ENCODE measurements around the gene CCDC150. TPM values are rescaled to one million over a fixed set of nuclear protein-coding genes. Genes with fewer than 3 reads are reported as not detected.

Gene CCDC150
- total RNA-seq, 1 experiment from 2014 or later = 13.1 TPM

DNA sequence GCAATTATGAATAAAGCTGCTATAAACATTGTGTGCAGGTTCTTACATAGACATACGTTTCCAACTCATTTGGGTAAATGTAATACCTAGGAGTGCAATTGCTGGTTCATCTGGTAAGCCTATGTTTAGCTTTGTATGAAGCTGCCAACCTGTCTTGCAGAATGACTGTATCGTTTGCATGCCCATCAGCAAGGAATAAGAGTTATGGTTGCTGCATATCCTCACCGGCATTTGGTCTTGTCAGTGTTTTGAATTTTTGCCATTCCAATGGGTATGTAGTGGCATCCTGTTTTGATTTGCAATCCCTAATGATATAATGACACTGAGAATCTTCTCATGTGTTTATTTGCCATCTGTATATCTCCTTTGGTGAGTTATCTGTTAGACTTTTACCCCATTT is 20.7 kb downstream of the CCDC150 start:
- Histone ChIP-seq H3K79me2 (ENCODE audit: low read length) (no peaks in the 10 kb centered on the region), H3K4me1 (ENCODE audit: insufficient read depth, low read length) (no peaks in the 10 kb centered on the region), H3K4me3 (ENCODE audit: low read length) (no peak overlapping the region), H3K27me3 (ENCODE audit: low read length) (no peaks in the 10 kb centered on the region), H4K20me1 (ENCODE audit: low read length) (no peaks in the 10 kb centered on the region), H3K9me3 (ENCODE audit: low read length) (no peaks in the 10 kb centered on the region), H3K27ac (ENCODE audit: low read length) (no peak overlapping the region), H3K4me2 (ENCODE audit: low read length) (no peak overlapping the region), H3F3A (ENCODE audit: low read length, unreplicated experiment) (no peaks in the 10 kb centered on the region), H2AFZ (ENCODE audit: low read length) (no peak overlapping the region), H3K9ac (ENCODE audit: low read length) (no peak overlapping the region), H3K9me2 (replicated peaks; ENCODE audit: low read length) (no peaks in the 10 kb centered on the region), H3K36me3 (ENCODE audit: low read depth, low read length) (0 out of 2 replicates have a peak, but pooled peaks cover 4% of the 10 kb centered on the region)
- intact Hi-C loops (cut with micrococcal nuclease) = no loop called here
- BruUV-seq (replicated peaks) = no TSS peak
- TF ChIP-seq EZH2 (IDR thresholded peaks at IDR 0.05; ENCODE audit: low read length, unreplicated experiment) (no peak), CTCF (conservative IDR thresholded peaks at IDR 0.05; ENCODE audit: low read depth, low read length) (no peak), EZH2phosphoT487 (IDR thresholded peaks at IDR 0.05; ENCODE audit: borderline replicate concordance, low read length) (no peak)
- no peak for ATAC-seq
- no peak for DNase-seq
- CTCF ChIA-PET = no interaction called here
- POLR2A ChIA-PET (ENCODE audit: unreplicated experiment) = no interaction called here

GRCh38 chr2:196670342-196670741 is 30.8 kb downstream of the CCDC150 start:
- H3K4me3 ChIP-seq (ENCODE audit: low read length) = no peak overlapping the region
- CTCF ChIA-PET = interaction anchor here (0.6 kb wide), 1 partner anchor 51 kb away, joined by 3 read pairs; no protein-coding TSS in a partner anchor
- ATAC-seq (no peak), DNase-seq (no peak)
- BruUV-seq (replicated peaks) = no TSS peak
- H3K79me2 ChIP-seq (ENCODE audit: low read length) = no peaks in the 10 kb centered on the region
- H3K36me3 ChIP-seq (ENCODE audit: low read depth, low read length) = 0 out of 2 replicates have a peak, but pooled peaks cover 2% of the 10 kb centered on the region
- H4K20me1 ChIP-seq (ENCODE audit: low read length) = no peaks in the 10 kb centered on the region
- no peak overlapping the region for H3K4me2 ChIP-seq (ENCODE audit: low read length)
- H3K27me3 ChIP-seq (ENCODE audit: low read length) = no peaks in the 10 kb centered on the region
- H2AFZ ChIP-seq (ENCODE audit: low read length) = no peak overlapping the region
- intact Hi-C loops (cut with micrococcal nuclease) = no loop called here
- no peaks in the 10 kb centered on the region for H3F3A ChIP-seq (ENCODE audit: low read length, unreplicated experiment)
- no peak overlapping the region for H3K9ac ChIP-seq (ENCODE audit: low read length)
- no peak for TF ChIP-seq EZH2phosphoT487 (IDR thresholded peaks at IDR 0.05; ENCODE audit: borderline replicate concordance, low read length)
- TF ChIP-seq EZH2 (IDR thresholded peaks at IDR 0.05; ENCODE audit: low read length, unreplicated experiment) = no peak
- TF ChIP-seq CTCF (conservative IDR thresholded peaks at IDR 0.05; ENCODE audit: low read depth, low read length) = no peak
- H3K9me3 ChIP-seq (ENCODE audit: low read length) = no peaks in the 10 kb centered on the region
- POLR2A ChIA-PET (ENCODE audit: unreplicated experiment) = no interaction called here
- no peaks in the 10 kb centered on the region for H3K4me1 ChIP-seq (ENCODE audit: insufficient read depth, low read length)
- H3K9me2 ChIP-seq (replicated peaks; ENCODE audit: low read length) = no peaks in the 10 kb centered on the region
- no peak overlapping the region for H3K27ac ChIP-seq (ENCODE audit: low read length)

DNA sequence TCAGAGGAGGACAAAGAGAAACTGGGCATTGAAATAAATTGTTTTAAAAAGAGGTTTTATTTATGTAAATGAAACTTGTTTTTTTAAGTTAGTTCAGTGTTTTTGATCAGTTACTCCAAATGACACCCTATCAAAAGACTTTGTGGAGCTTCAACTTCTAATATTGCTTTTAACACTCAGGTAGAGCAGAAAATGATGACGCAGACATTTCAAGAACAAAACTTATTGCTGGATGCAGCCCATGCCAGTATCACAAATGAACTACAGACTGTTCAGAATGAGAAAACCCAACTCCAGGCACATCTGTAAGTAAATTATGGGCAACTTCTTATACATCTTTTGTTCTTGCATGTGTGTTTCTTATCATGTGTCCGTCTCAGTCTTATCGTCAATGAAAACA is 36.4 kb downstream of the CCDC150 start:
- H3K27ac ChIP-seq (ENCODE audit: low read length) = no peak overlapping the region
- H3K9me3 ChIP-seq (ENCODE audit: low read length) = no peaks in the 10 kb centered on the region
- H3F3A ChIP-seq (ENCODE audit: low read length, unreplicated experiment) = no peaks in the 10 kb centered on the region
- H3K79me2 ChIP-seq (ENCODE audit: low read length) = no peaks in the 10 kb centered on the region
- no peak for ATAC-seq
- no peak overlapping the region for H3K4me3 ChIP-seq (ENCODE audit: low read length)
- intact Hi-C loops (cut with micrococcal nuclease) = no loop called here
- no peaks in the 10 kb centered on the region for H3K27me3 ChIP-seq (ENCODE audit: low read length)
- TF ChIP-seq CTCF (conservative IDR thresholded peaks at IDR 0.05; ENCODE audit: low read depth, low read length) (no peak), EZH2 (IDR thresholded peaks at IDR 0.05; ENCODE audit: low read length, unreplicated experiment) (no peak), EZH2phosphoT487 (IDR thresholded peaks at IDR 0.05; ENCODE audit: borderline replicate concordance, low read length) (no peak)
- H2AFZ ChIP-seq (ENCODE audit: low read length) = no peak overlapping the region
- ChIA-PET CTCF (no interaction called here), POLR2A (ENCODE audit: unreplicated experiment) (no interaction called here)
- H3K9ac ChIP-seq (ENCODE audit: low read length) = no peak overlapping the region
- H3K4me1 ChIP-seq (ENCODE audit: insufficient read depth, low read length) = no peaks in the 10 kb centered on the region
- H3K36me3 ChIP-seq (ENCODE audit: low read depth, low read length) = peaks cover 2% of the 10 kb centered on the region; the same call in 1 of the 2 replicates
- no peak for DNase-seq
- no TSS peak for BruUV-seq (replicated peaks)
- H3K4me2 ChIP-seq (ENCODE audit: low read length) = no peak overlapping the region
- no peaks in the 10 kb centered on the region for H3K9me2 ChIP-seq (replicated peaks; ENCODE audit: low read length)
- H4K20me1 ChIP-seq (ENCODE audit: low read length) = no peaks in the 10 kb centered on the region
